ENCODE measurements around the gene PLCG2.

DNA sequence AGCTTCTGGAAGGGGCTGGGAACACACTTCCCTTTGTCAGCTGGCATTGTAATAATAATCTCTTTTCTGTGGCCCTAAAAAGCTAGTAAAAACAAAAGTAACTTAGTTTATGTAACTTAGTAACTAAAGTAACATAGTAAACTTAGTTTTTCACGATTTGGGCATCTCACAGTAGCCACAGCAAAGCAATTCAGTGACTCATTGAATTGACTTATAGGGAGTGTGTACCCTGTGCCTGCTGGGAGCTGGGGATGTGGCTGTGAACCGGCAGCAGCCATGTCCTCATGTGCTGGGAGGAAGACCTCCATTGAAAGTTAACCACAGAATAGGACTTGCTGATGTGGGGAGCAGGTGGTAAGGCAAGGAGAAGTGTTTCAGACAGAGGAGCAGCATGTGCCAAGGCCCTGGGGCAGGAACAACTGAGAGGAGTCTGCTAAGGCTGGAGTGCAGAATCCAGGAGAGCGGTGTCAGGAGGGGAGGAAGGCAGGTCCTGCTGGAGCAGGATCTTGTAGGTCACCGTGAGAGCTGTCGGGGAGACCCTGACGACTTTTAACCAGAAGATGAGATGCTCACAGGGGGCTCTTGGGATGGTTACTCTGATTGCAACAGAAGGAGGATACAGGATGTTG, 112.8 kb downstream of the PLCG2 start:
- TF ChIP-seq EZH2 (IDR thresholded peaks at IDR 0.05; ENCODE audit: low read length, unreplicated experiment) (no peak), EZH2phosphoT487 (IDR thresholded peaks at IDR 0.05; ENCODE audit: borderline replicate concordance, low read length) (no peak)
- TF ChIP-seq, protein P1, sequence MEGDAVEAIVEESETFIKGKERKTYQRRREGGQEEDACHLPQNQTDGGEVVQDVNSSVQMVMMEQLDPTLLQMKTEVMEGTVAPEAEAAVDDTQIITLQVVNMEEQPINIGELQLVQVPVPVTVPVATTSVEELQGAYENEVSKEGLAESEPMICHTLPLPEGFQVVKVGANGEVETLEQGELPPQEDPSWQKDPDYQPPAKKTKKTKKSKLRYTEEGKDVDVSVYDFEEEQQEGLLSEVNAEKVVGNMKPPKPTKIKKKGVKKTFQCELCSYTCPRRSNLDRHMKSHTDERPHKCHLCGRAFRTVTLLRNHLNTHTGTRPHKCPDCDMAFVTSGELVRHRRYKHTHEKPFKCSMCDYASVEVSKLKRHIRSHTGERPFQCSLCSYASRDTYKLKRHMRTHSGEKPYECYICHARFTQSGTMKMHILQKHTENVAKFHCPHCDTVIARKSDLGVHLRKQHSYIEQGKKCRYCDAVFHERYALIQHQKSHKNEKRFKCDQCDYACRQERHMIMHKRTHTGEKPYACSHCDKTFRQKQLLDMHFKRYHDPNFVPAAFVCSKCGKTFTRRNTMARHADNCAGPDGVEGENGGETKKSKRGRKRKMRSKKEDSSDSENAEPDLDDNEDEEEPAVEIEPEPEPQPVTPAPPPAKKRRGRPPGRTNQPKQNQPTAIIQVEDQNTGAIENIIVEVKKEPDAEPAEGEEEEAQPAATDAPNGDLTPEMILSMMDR (conservative IDR thresholded peaks at IDR 0.05; ENCODE audit: low read depth, low read length) = no peak
